GM21576 (cell line): ENCODE results near the gene TNFRSF19.

Experiments used
- ATAC-seq: cut with Tn5 transposase; IDR thresholded peaks from one replicate; pipeline ENCODE4 v1.9.1; 2021; ENCODE audit warnings: mild to moderate bottlenecking, moderate library complexity; ENCODE audit not compliant: unreplicated experiment

Gene TNFRSF19

GRCh38 chr13:23714672-23715071 lies 144.5 kb downstream of the TNFRSF19 start:
- ATAC-seq, result no peak

DNA sequence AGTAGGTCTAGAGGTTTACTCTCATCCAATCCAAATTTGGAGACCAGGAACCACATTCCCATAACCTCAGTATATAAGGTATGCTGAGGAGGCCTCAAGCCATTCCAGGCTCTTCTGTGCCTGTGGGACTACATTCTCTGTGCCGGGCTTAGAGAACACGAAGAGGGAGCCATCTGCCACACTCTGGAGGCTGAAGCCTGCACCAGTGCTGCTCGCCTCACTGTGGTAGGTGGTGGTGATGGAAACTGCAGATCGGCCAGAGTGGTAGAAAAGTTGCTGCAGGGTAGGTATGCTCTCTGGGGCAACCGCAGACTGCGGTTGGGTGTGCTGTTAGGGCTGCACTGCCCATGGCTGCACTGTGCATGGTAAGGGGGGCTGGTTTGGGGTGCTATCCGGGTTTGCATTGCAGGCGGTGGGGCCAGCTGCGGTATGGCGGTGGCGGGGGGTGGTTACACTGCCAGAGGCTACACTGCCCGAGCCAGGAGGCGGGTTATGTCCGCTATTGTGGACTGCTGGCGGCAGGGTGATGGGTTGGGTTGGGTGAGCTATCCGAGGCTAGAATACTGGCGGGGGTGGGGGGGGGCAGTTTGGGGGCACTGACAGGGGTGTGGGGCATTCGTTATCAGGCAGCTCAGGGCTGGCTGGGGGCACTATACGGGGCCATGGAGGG lies 145.0 kb downstream of the TNFRSF19 start:
- ATAC-seq, result no peak

DNA sequence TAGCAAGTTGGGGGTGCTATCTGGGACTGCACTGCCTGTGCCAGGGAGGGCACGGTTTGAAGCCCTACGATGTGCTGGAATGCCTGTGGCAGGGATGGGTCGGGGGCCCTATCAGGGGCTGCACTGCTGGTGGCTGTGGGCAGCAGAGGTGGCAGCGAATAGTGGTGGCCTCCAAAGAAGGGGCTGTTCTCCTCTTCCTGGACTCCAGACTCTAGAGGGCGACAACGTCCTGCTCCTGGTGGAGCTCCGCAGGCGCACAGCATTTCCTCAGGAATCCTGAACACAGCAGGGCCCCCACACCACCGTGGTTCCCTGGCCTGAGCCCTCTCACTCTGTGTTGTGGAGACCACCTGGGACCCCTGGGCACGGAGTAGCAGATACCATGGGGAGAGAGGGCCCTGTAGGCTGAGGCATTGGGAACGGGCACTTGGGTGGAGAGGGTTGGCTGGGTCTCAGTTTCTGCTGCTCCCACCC lies 145.6 kb downstream of the TNFRSF19 start:
- ATAC-seq, result no peak

DNA sequence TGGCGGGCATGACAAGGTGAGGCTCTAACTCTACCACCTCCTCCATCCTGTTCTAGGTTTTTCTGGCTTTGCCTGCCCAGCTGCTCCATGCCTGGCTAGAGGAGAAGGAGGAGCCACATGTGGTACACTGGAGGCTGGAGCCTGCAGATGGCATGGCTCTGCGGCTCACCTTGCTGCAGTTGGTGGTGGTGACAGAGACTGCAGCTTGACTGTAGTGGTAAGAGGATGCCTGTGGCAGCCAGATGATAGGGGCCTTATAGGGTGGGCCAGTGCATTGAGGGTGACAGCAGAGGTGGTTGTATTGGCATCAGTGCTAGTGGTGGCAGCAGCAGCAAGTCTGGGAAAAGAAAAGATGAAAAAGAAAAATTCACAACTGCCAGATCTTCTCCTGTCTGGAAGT lies 146.2 kb downstream of the TNFRSF19 start:
- no peak for ATAC-seq

DNA sequence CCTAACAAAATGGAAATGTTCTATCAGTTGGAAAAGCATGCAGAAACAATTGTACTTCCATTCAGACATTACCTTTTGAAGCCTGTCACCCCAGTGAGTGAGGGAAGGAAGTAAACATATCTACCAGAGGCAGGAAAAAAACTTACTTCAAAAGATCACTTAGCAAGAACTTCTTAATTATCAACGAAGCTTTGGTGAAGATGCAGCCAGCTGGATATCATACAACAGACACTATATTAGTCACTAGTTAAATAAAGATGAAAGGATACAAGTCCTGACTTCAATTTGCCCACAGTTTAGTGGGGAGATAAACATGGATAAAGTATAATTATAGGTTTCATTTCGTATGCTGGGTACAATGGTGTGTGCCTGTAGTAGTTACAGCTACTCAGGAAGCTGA lies 148.8 kb downstream of the TNFRSF19 start:
- ATAC-seq, result no peak

- no peak for ATAC-seq
Measured at GRCh38 chr13:23722726-23723453, 152.7 kb downstream of the TNFRSF19 start.

- ATAC-seq, result no peak
Measured at GRCh38 chr13:23723471-23723870, 153.3 kb downstream of the TNFRSF19 start.

GRCh38 chr13:23724196-23724970 lies 154.2 kb downstream of the TNFRSF19 start:
- no peak for ATAC-seq
